ENCODE results near the gene HECA.

Gene HECA

GRCh38 chr6:139126255-139126654 lies 8.6 kb upstream of the HECA start:
- no peak for DNase-seq (ENCODE audit: low read depth)
- TF ChIP-seq, protein P1, sequence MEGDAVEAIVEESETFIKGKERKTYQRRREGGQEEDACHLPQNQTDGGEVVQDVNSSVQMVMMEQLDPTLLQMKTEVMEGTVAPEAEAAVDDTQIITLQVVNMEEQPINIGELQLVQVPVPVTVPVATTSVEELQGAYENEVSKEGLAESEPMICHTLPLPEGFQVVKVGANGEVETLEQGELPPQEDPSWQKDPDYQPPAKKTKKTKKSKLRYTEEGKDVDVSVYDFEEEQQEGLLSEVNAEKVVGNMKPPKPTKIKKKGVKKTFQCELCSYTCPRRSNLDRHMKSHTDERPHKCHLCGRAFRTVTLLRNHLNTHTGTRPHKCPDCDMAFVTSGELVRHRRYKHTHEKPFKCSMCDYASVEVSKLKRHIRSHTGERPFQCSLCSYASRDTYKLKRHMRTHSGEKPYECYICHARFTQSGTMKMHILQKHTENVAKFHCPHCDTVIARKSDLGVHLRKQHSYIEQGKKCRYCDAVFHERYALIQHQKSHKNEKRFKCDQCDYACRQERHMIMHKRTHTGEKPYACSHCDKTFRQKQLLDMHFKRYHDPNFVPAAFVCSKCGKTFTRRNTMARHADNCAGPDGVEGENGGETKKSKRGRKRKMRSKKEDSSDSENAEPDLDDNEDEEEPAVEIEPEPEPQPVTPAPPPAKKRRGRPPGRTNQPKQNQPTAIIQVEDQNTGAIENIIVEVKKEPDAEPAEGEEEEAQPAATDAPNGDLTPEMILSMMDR (IDR thresholded peaks at IDR 0.05; ENCODE audit: control insufficient read depth, extremely low read depth, insufficient read depth) = no peak
- no peak overlapping the region for H3K4me3 ChIP-seq (ENCODE audit: low read depth, low read length)

- no peak overlapping the region for H3K4me3 ChIP-seq (ENCODE audit: low read depth, low read length)
- TF ChIP-seq, protein P1 (IDR thresholded peaks at IDR 0.05; ENCODE audit: control insufficient read depth, extremely low read depth, insufficient read depth) = no peak
- no peak for DNase-seq (ENCODE audit: low read depth)
These were observed 7.9 kb upstream of the HECA start for GRCh38 chr6:139126931-139127330.

DNA sequence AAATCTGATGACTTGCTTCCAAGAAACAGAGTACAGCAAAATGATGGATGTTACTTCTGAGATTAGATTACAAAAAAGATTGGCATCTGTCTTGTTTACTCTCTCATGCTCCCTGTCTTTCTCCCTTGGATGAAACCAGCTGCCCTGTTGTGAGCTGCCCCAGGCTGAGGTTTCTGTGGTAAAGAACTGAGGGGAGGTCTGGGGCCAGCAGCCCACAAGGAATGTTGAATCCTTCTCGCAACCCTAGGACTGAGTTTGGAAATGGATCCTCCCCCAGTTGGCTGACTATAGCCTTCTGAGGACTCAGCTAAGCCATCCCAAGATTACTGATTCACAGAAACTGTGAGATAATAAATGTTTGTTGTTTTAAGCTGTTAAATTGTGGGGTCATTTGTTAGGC lies 5.6 kb upstream of the HECA start:
- TF ChIP-seq, protein P1 (IDR thresholded peaks at IDR 0.05; ENCODE audit: control insufficient read depth, extremely low read depth, insufficient read depth) = no peak
- H3K4me3 ChIP-seq (ENCODE audit: low read depth, low read length) = no peak overlapping the region
- DNase-seq (ENCODE audit: low read depth) = no peak

- TF ChIP-seq, protein P1 (IDR thresholded peaks at IDR 0.05; ENCODE audit: control insufficient read depth, extremely low read depth, insufficient read depth) = no peak
- DNase-seq (ENCODE audit: low read depth) = no peak
- H3K4me3 ChIP-seq (ENCODE audit: low read depth, low read length) = no peak overlapping the region
These were observed 3.1 kb upstream of the HECA start for GRCh38 chr6:139131736-139132280.

GRCh38 chr6:139133262-139134063 lies 1.4 kb upstream of the HECA start:
- H3K4me3 ChIP-seq (ENCODE audit: low read depth, low read length) = no peak overlapping the region
- TF ChIP-seq, protein P1 (IDR thresholded peaks at IDR 0.05; ENCODE audit: control insufficient read depth, extremely low read depth, insufficient read depth) = no peak
- no peak for DNase-seq (ENCODE audit: low read depth)

GRCh38 chr6:139134064-139134395 lies 850 bp upstream of the HECA start:
- H3K4me3 ChIP-seq (ENCODE audit: low read depth, low read length) = no peak overlapping the region
- TF ChIP-seq, protein P1 (IDR thresholded peaks at IDR 0.05; ENCODE audit: control insufficient read depth, extremely low read depth, insufficient read depth) = no peak
- DNase-seq (ENCODE audit: low read depth) = no peak
